A673 (cell line): Measurements from ENCODE around the gene ELFN1.

Experiments
- CTCF ChIP-seq: fragments of 300-800, 200-600 bp; sonication (generic); conservative IDR thresholded peaks from 2 replicates; pipeline ENCODE4 v1.5.1; 2017; ENCODE audit warnings: low read depth, mild to moderate bottlenecking, antibody characterized with exemption, low read length, moderate library complexity, mixed read lengths
- EZH2 ChIP-seq: fragments of 200-600 bp; sonication (generic); IDR thresholded peaks from 2 replicates; pipeline ENCODE4 v1.6.1; 2017; ENCODE audit warnings: borderline replicate concordance, low read depth, mild to moderate bottlenecking, mixed read lengths, antibody characterized with exemption, low read length; ENCODE audit not compliant: poor library complexity, severe bottlenecking

- no peak for TF ChIP-seq CTCF
- no peak for TF ChIP-seq EZH2
Measured at GRCh38 chr7:1673581-1674118, 3.6 kb downstream of the ELFN1 start.
